ENCODE results near the gene ATP5F1B. TPM values are rescaled to one million over a fixed set of nuclear protein-coding genes. Genes with fewer than 3 reads are reported as not detected.

ATP5F1B gene
- polyA plus RNA-seq, 2 of the 4 experiments (the other 2 are of a cell fraction): 778 to 1,500 TPM

DNA sequence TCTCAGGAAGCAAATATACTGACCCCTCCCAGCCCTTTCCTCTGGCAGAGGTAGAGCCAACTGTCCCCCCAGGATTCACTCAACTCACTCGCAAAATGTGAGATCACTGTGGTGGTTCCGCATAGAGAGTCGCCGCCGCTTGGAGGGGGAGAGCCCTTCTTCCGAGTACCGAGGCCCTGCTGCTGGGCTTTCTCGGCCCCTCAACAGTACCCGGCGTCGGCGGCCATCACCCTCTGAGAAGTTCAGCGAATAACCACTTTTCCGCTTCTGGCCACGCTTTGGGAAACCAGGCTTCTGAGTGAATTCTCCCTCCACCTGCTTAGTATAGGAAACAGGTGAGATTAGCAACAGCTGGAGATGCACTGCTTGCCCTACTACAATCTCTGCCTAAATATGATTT lies 46.7 kb downstream of the ATP5F1B start (continued):
- TF ChIP-seq, protein P1, sequence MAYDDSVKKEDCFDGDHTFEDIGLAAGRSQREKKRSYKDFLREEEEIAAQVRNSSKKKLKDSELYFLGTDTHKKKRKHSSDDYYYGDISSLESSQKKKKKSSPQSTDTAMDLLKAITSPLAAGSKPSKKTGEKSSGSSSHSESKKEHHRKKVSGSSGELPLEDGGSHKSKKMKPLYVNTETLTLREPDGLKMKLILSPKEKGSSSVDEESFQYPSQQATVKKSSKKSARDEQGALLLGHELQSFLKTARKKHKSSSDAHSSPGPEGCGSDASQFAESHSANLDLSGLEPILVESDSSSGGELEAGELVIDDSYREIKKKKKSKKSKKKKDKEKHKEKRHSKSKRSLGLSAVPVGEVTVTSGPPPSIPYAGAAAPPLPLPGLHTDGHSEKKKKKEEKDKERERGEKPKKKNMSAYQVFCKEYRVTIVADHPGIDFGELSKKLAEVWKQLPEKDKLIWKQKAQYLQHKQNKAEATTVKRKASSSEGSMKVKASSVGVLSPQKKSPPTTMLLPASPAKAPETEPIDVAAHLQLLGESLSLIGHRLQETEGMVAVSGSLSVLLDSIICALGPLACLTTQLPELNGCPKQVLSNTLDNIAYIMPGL (CRISPR knock-in tag; IDR thresholded peaks at IDR 0.05; ENCODE audit: borderline replicate concordance): no peak
- TF ChIP-seq, protein P2, sequence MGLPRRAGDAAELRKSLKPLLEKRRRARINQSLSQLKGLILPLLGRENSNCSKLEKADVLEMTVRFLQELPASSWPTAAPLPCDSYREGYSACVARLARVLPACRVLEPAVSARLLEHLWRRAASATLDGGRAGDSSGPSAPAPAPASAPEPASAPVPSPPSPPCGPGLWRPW (IDR thresholded peaks at IDR 0.05): no peak
- TF ChIP-seq, protein P3, sequence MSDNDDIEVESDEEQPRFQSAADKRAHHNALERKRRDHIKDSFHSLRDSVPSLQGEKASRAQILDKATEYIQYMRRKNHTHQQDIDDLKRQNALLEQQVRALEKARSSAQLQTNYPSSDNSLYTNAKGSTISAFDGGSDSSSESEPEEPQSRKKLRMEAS (IDR thresholded peaks at IDR 0.05): no peak
- TF ChIP-seq CHD2 (IDR thresholded peaks at IDR 0.05; ENCODE audit: low read length, partially characterized antibody) (no peak), RFX5 (IDR thresholded peaks at IDR 0.05) (no peak), FOXS1 (CRISPR knock-in tag; IDR thresholded peaks at IDR 0.05) (no peak), BHLHE40 (IDR thresholded peaks at IDR 0.05; ENCODE audit: low read depth, low read length) (no peak)
- TF ChIP-seq, protein P4, sequence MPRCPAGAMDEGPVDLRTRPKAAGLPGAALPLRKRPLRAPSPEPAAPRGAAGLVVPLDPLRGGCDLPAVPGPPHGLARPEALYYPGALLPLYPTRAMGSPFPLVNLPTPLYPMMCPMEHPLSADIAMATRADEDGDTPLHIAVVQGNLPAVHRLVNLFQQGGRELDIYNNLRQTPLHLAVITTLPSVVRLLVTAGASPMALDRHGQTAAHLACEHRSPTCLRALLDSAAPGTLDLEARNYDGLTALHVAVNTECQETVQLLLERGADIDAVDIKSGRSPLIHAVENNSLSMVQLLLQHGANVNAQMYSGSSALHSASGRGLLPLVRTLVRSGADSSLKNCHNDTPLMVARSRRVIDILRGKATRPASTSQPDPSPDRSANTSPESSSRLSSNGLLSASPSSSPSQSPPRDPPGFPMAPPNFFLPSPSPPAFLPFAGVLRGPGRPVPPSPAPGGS (IDR thresholded peaks at IDR 0.05): no peak
- TF ChIP-seq, protein P5, sequence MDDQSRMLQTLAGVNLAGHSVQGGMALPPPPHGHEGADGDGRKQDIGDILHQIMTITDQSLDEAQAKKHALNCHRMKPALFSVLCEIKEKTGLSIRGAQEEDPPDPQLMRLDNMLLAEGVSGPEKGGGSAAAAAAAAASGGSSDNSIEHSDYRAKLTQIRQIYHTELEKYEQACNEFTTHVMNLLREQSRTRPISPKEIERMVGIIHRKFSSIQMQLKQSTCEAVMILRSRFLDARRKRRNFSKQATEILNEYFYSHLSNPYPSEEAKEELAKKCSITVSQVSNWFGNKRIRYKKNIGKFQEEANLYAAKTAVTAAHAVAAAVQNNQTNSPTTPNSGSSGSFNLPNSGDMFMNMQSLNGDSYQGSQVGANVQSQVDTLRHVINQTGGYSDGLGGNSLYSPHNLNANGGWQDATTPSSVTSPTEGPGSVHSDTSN (IDR thresholded peaks at IDR 0.05): no peak

DNA sequence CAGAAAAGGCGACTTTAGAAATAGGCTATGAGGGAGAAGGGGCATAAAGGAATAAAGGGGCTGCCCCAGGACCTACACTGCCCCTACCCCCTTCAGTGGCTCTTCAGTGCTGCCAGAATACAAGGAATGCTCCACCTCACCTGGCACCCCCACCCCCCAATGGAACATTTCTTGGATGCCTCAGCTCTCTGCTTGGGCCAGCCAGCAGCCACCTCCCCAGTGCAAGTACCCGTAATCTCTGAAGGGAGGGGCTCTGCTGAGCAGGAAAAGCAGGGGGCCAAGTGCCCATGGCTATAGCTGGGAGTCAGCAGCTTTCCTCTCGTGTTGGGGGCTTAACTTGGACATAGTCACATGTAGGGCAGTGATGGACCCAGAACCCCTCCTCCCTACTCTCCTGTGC lies 49.0 kb downstream of the ATP5F1B start:
- 70% methylated on average over 3 of the region's 3 CpGs for WGBS (ENCODE audit: missing lambda C conversion rate)
- TF ChIP-seq ESRRA (IDR thresholded peaks at IDR 0.05; ENCODE audit: borderline replicate concordance, low read length): no peak

DNA sequence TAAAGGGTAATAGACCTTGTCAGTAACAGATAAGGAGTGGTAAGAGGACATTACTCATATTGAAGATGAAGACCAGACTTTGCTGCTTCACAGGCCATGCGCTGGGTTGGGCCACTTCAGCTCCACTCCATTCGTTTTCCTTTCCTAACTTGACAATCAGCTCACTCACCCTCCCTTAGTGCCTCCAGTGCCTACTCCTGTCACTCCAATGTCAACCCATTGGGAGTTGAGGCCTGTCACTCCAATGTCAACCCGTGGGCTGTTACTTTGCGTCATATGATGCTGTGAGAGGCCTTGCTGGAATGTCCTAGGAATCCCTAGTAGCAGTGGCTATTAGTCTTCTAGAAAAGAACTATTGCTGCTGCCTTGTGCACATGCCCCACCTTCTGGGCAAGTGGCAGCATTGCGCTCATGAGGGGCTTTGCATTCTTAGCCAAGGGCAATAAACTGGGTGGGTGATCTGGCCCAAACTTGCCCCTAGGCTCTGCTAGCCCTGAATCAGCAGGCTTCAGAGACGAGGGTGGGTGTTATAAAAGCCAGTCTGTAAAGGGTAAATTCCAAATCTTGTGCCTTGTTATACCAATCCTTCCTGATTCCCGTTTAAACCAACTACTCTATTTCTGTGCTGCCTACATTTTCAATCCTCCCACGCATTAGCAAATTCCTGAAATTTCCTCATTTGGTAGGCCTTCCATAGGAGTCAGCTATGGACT lies 51.7 kb downstream of the ATP5F1B start:
- FAIRE-seq: no peak
- CTCF ChIA-PET: interaction anchor here (1.0 to 21.2 kb wide), 22 partner anchors 8 to 405 kb away, joined by 3 to 282 read pairs (median 4); partner anchors contain the start of gene SMARCC2
- no peak overlapping the region for H3K27ac ChIP-seq
- TF ChIP-seq BHLHE40 (IDR thresholded peaks at IDR 0.05; ENCODE audit: low read depth, low read length) (no peak), RAD21 (conservative IDR thresholded peaks at IDR 0.05 in 1 of 2, IDR thresholded peaks at IDR 0.05 in 1 of 2) (peak; percentile 68 to 85), HOXB5 (CRISPR knock-in tag; IDR thresholded peaks at IDR 0.05) (no peak), GATA3 (IDR thresholded peaks at IDR 0.05; ENCODE audit: borderline replicate concordance) (no peak), RCOR1 (IDR thresholded peaks at IDR 0.05; ENCODE audit: low read depth, low read length) (no peak), JUN (IDR thresholded peaks at IDR 0.05) (0 out of 5 replicates have a peak, but pooled peaks of 1 of the 2 experiments have one; percentile 40), FOSL2 (IDR thresholded peaks at IDR 0.05) (no peak), FOSL2 (CRISPR knock-in tag; IDR thresholded peaks at IDR 0.05) (no peak), SMC3 (IDR thresholded peaks at IDR 0.05) (peak; percentile 70)
- TF ChIP-seq, protein P6, sequence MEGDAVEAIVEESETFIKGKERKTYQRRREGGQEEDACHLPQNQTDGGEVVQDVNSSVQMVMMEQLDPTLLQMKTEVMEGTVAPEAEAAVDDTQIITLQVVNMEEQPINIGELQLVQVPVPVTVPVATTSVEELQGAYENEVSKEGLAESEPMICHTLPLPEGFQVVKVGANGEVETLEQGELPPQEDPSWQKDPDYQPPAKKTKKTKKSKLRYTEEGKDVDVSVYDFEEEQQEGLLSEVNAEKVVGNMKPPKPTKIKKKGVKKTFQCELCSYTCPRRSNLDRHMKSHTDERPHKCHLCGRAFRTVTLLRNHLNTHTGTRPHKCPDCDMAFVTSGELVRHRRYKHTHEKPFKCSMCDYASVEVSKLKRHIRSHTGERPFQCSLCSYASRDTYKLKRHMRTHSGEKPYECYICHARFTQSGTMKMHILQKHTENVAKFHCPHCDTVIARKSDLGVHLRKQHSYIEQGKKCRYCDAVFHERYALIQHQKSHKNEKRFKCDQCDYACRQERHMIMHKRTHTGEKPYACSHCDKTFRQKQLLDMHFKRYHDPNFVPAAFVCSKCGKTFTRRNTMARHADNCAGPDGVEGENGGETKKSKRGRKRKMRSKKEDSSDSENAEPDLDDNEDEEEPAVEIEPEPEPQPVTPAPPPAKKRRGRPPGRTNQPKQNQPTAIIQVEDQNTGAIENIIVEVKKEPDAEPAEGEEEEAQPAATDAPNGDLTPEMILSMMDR (IDR thresholded peaks at IDR 0.05): peak; percentile 79
- H3K4me2 ChIP-seq: no peak overlapping the region
- POLR2A ChIA-PET: no interaction called here
- no peak overlapping the region for H3K4me3 ChIP-seq
- 0 out of 3 replicates have a peak, but pooled peaks cover 4% of the 10 kb centered on the region for H3K4me1 ChIP-seq
- peak; percentile 71 to 82 for ATAC-seq
- 48% methylated on average over 8 of the region's 8 CpGs for WGBS (ENCODE audit: missing lambda C conversion rate)
- no peaks in the 10 kb centered on the region for H3K9me3 ChIP-seq
- DNase-seq (ENCODE audit: low read depth in 1 of 2, low spot score in 1 of 2): peak; percentile 75 to 78

More for the DNA sequence above, 49.0 kb downstream of the ATP5F1B start:
- H3K9me3 ChIP-seq: no peaks in the 10 kb centered on the region
- H3K4me3 ChIP-seq: no peak overlapping the region
- ChIA-PET POLR2A (no interaction called here), CTCF (interaction anchor here (0.9 to 21.2 kb wide), 6 partner anchors 16 to 87 kb away, joined by 3 to 282 read pairs (median 5); no protein-coding TSS in a partner anchor)
- ATAC-seq: no peak
- H3K4me2 ChIP-seq: no peak overlapping the region
- FAIRE-seq: no peak
- no peak for DNase-seq (ENCODE audit: low read depth in 1 of 2, low spot score in 1 of 2)
- H3K4me1 ChIP-seq: no peaks in the 10 kb centered on the region
- no peak overlapping the region for H3K27ac ChIP-seq
